DMS 273 treated with DMSO at 0.1 percent for 48 hours (cell line): ENCODE data around the gene ABHD16A.
A peak's percentile ranks its signal among the peaks of the same experiment; 100 is the strongest.
"Not testable (repeated sequence)": the region's sequence is repeated elsewhere in the genome, so short reads cannot be mapped to it uniquely, and the experiment has no call there.

Source experiments
- DNase-seq: peaks from one replicate; lab custom pipeline; 2025; lab: John Stamatoyannopoulos, UW

ABHD16A gene

GRCh38 chr6:31713991-31714684 is 11.0 kb upstream of the ABHD16A start:
- no peak for DNase-seq

- no peak for DNase-seq
These were observed 10.3 kb upstream of the ABHD16A start for GRCh38 chr6:31713465-31713864.

- DNase-seq, result no peak
These were observed 9.2 kb upstream of the ABHD16A start for GRCh38 chr6:31712296-31712695.

GRCh38 chr6:31711233-31711632 is 8.1 kb upstream of the ABHD16A start:
- no peak for DNase-seq

GRCh38 chr6:31710523-31711219 is 7.5 kb upstream of the ABHD16A start:
- DNase-seq, result no peak

DNA sequence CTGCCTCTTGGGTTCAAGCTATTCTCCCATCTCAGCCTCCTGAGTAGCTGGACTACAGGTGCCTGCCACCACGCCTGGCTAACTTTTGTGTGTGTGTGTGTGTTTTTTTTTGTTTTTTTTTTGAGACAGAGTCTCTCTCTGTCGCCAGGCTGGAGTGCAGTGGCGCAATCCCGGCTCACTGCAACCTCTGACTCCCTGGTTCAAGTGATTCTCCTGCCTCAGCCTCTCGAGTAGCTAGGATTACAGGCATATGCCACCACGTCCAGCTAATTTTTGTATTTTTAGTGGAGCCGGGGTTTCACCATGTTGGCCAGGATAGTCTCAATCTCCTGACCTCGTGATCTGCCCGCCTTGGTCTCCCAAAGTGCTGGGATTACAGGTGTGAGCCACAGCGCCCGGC is 6.0 kb upstream of the ABHD16A start:
- not testable (repeated sequence) for DNase-seq

DNA sequence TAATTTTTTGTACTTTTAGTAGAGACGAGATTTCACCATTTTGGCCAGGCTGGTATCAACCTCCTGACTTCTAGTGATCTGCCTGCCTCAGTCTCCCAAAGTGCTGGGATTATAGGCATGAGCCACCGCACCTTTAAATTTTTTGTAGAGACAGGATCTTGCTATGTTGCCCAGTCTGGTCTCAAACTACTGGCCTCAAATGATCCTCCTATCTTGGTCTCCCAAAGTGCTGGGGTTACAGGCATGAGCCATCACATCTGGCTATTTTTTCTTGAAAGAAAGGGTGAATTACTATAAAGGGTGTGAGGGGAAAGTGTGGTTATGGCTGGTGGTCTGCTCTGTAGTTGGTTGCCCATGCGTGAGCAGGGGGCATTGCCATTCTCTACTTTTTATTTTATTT is 5.1 kb upstream of the ABHD16A start:
- no peak for DNase-seq

DNA sequence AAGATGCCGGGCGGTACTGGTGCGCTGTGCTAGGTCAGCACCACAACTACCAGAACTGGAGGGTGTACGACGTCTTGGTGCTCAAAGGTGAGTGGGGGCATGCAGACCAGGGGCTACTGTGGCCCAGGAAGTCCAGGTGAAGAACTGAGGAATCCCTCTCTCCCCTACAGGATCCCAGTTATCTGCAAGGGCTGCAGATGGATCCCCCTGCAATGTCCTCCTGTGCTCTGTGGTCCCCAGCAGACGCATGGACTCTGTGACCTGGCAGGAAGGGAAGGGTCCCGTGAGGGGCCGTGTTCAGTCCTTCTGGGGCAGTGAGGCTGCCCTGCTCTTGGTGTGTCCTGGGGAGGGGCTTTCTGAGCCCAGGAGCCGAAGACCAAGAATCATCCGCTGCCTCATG is 4.6 kb upstream of the ABHD16A start:
- no peak for DNase-seq

DNA sequence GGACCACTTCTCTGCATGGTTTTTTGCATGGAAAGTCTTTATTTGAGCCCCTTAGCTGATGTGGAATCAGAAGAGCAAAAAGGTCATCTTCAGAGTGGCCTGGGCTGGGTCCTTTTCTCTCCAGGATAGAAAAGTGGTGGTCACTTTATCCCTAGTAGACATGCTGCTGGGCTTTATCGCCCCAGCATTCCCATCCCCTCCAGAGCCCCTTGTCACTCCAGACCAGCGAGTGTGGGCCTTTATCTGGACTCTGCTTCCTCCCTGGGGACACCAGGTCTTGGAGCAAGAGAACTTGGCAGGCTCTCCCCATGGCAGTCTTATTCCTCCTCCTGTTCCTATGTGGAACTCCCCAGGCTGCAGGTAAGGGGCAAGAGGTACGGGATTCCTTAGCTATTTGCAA is 3.5 kb upstream of the ABHD16A start, which contains the start of gene LY6G6F:
LY6G6F (plus strand) TSS at position 268 of the 400 bp plus-strand sequence; CDS start at position 309, 41 bp downstream.
- no peak for DNase-seq

GRCh38 chr6:31705931-31706330 is 2.8 kb upstream of the ABHD16A start:
- DNase-seq, result no peak

DNA sequence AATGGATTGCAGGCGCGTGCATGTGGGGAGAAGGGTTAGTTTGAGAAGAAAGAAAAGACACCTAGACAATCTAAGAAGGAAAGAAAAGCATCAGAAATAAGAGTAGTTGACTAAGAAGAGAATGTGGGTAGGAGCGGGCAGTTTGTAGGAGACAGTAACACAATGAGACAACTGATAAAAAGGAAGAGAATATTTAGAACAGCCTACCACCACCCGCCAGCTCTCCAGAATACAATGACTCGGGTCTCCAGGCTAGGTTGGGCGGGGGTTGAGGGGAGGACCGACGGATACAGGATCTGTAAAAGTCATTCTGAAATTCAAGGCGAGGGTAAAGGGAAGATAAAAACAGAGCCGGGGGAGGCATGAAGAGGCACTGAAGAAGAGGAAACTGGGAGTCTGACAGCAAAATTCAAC is 712 bp downstream of the ABHD16A start:
- no peak for DNase-seq

- DNase-seq, result peak; percentile 40
These were observed 1.3 kb downstream of the ABHD16A start for GRCh38 chr6:31701666-31702404.

DNA sequence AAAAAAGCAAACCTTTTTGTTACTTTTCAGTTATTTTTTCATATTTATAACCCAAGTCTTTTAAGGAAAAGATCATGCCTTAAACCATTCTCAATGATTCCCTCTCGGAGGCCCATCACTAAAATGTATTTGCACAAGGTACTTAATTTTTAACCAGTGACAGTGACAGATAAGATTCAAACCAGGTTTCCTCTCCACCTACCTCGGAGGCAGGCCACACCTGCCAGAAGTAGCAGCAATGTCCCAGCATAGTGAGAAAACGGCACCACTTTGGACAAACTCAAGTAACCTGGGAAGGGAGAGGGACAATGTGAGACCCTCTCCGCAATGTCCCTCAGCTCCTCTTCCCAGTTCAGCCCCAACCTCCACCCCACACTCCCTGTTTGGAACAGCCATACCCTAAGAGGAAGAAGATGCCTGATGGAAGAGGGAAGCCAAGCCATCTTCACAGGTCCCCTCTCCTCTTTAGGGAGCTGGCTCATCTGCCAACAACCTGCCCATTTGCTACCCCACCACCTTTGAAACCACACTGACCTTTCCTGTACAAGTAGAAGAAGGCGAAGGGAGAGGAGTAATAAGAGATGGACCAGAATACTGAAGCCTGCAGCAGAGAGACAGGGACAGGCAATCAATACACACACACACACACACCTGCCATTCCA is 2.3 kb downstream of the ABHD16A start:
- DNase-seq, result no peak

- no peak for DNase-seq
These were observed 5.6 kb downstream of the ABHD16A start for GRCh38 chr6:31697555-31697954.

DNA sequence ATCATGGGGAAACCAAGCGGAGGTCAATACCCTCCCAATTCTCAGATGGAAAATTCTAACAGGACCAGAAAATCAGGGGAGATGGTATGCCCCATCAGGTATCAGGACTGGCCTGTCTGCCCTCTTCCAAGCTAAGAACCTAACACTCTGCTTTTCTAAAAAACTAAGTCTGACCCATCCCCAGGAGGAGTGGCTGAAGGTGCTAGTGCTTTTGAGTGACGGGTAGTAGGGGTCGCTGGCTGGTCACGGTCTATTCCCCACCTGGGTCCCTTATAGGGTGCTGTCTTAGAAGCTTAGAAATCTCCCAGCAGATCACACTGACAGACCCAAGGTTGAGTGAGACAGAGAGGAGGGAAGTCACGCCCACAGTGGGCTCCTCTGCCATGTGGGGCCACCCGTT is 9.6 kb downstream of the ABHD16A start:
- no peak for DNase-seq

GRCh38 chr6:31692886-31693285 is 10.2 kb downstream of the ABHD16A start:
- DNase-seq, result no peak

DNA sequence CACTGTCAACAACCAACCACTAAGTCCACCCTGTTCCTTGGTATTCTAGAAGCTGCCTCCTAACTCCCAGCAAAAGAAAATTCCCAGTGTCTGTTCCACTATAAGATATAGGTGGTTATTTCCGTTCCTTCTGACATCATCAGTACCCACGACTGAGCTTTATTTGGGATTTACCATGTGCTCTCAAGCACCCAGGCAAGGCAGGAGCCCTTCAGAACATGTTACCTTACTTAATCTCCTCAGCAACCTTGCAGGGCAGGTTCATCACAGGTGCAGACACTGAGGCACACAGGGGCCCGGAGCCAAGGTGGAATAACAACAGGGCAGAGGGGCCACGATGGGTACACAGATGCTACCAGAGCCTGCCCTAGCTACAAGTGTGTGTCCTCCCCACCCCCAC is 10.8 kb downstream of the ABHD16A start:
- no peak for DNase-seq

DNA sequence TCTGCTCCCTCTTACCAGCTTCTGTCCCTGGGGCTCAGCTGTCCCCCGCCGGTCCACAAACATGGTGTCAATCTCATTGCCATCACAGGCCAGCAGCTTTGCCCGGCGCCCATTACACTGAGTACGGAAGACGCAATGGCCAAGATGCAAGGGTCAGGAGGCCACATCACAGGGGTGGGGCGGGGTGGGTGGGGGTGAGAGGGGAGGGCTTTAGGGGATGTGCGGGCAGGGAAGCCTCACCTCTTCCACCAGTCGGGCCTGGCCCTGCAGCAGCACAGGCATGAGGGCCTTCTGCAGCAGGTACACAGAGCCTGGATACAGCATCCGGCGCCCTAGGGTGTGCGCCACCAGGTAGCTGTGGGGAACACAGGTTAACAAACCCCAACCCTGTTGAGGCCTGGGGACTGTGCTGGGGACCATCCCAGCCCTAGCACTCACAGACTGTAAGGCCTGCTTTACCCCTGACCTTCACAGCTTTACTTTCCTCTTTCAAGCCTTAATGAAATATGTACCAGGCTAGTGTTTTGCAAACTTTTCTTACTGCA is 11.5 kb downstream of the ABHD16A start:
- DNase-seq, result no peak

GRCh38 chr6:31691078-31691463 is 12.1 kb downstream of the ABHD16A start:
- DNase-seq, result no peak

- no peak for DNase-seq
These were observed 12.7 kb downstream of the ABHD16A start for GRCh38 chr6:31690231-31691077.
